ENCODE results near the gene IFI35. TPM values are rescaled to one million over a fixed set of nuclear protein-coding genes. Genes with fewer than 3 reads are reported as not detected.

IFI35 gene
- total RNA-seq, 5 donors from 2014 or later (not counting 1 experiment from before 2014, with no cell fraction given), result 27.0 to 44.6 (median 34.1) TPM

DNA sequence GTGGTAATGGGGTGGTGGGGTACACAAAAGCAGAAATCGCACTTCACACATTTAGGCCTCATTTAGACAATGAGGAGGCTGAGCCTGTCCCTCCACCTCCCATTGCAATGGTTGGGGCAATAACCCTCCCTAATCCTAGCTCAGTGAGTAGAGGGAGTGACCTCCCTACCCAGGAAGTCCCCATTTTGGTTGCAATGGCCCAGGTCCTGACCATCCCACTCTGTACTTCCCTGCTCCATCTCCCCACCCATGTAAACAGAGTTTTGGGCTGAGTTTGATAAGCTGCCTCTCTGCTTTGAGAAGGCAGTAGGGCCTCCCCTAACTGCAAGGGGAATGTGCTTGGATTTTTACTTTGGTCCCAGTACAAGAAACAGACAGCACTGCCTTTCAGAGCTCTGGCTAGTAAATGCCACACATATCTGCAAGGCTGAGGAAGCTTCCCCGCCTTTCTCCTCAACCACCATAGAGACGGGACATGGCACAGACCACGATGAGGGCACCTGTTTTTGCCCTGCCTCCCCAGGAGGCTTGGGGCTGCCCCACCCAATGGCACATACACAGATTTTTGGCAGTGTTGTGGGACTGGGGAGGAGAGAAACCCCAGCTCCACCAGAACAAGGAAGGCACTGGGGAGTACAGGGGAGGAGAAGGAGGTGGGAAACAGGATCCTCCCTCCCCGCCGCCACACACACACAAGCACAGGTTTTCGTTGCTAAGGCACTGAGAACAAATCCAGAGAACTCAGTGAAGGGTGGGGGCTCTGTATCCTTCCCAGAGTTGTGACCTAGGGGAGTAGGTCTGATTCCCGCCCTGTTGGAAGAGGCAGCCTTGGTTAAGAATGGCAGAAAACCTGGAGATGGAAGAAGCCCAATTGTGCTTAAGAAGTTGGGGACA, 8.3 kb downstream of the IFI35 start:
- Histone ChIP-seq H3K27ac (ENCODE audit: low read length) (no peak overlapping the region), H3K4me1 (ENCODE audit: control insufficient read depth in 1 of 2, extremely low read depth in 1 of 2, insufficient read depth in 2 of 2, low read length in 2 of 2) (peaks cover 6 to 17% of the 10 kb centered on the region in 2 experiments), H3K27me3 (replicated peaks in 1 of 2; ENCODE audit: control insufficient read depth in 2 of 2, extremely low read depth in 1 of 2, insufficient read depth in 2 of 2, low read length in 1 of 2) (no peaks in the 10 kb centered on the region), H3K36me3 (ENCODE audit: control insufficient read depth in 2 of 2, extremely low read depth in 1 of 2, insufficient read depth in 1 of 2, low read length in 1 of 2) (peaks cover 0 to 30% of the 10 kb centered on the region in 2 donors), H3K9me3 (no peaks in the 10 kb centered on the region), H3K4me3 (ENCODE audit: control insufficient read depth in 1 of 2, extremely low read depth in 1 of 2, low read length in 1 of 2) (no peak overlapping the region)
- Mint-ChIP-seq H3K4me3 (no peak overlapping the region), H3K27ac (peak overlapping the region; percentile 59 to 68), H3K9me3 (no peaks in the 10 kb centered on the region), H3K27me3 (no peaks in the 10 kb centered on the region), H3K4me1 (peaks cover 30% of the 10 kb centered on the region in 3 donors), H3K36me3 (peaks cover 18% of the 10 kb centered on the region)
- DNase-seq, result no peak
- ChIA-PET POLR2A (no interaction called here), CTCF (interaction anchor here in 1 of 2 donors (0.5 kb wide), 1 partner anchor 1026 kb away, joined by 4 read pairs; no protein-coding TSS in a partner anchor)
- ATAC-seq (replicated peaks in 1 of 4), result no peak
- 100% methylated on average over 1 of the region's 8 CpGs for WGBS (ENCODE audit: insufficient coverage)

DNA sequence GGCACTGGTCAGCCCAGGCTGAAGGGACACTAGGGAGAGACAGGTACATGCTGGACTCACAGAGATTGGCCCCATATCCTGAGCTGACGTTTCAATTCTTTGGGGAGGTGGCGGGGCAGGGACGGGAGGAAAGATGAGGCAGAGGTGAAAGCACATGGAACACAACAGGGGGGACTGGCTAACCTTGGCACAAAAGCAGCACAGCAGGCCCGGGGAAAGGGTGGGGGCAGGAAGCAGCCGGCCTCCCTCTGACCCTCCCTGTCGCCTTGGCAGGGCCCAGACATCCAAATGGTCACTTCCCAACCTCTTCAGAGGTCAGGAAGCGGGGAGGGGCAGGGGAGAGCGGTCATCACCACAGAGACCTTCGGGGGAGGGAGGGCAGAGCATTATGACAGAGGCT, 9.0 kb downstream of the IFI35 start:
- Histone ChIP-seq H3K27me3 (replicated peaks in 1 of 2; ENCODE audit: control insufficient read depth in 2 of 2, extremely low read depth in 1 of 2, insufficient read depth in 2 of 2, low read length in 1 of 2) (no peaks in the 10 kb centered on the region), H3K36me3 (ENCODE audit: control insufficient read depth in 2 of 2, extremely low read depth in 1 of 2, insufficient read depth in 1 of 2, low read length in 1 of 2) (peaks cover 0 to 30% of the 10 kb centered on the region in 2 donors), H3K9me3 (no peaks in the 10 kb centered on the region), H3K27ac (ENCODE audit: low read length) (no peak overlapping the region), H3K4me1 (ENCODE audit: control insufficient read depth in 1 of 2, extremely low read depth in 1 of 2, insufficient read depth in 2 of 2, low read length in 2 of 2) (peaks cover 6 to 24% of the 10 kb centered on the region in 2 experiments), H3K4me3 (ENCODE audit: control insufficient read depth in 1 of 2, extremely low read depth in 1 of 2, low read length in 1 of 2) (no peak overlapping the region)
- H3K36me3 Mint-ChIP-seq, result peaks cover 16% of the 10 kb centered on the region
- H3K27me3 Mint-ChIP-seq, result no peaks in the 10 kb centered on the region
- ATAC-seq (replicated peaks in 1 of 4) (no peak), DNase-seq (no peak)
- CTCF ChIA-PET, result no interaction called here
- H3K4me3 Mint-ChIP-seq, result no peak overlapping the region
- peak overlapping the region in 1 of 2 donors; percentile 48 for H3K27ac Mint-ChIP-seq
- H3K4me1 Mint-ChIP-seq, result peaks cover 25 to 31% (median 30%) of the 10 kb centered on the region in 3 donors
- H3K9me3 Mint-ChIP-seq, result no peaks in the 10 kb centered on the region
- POLR2A ChIA-PET, result no interaction called here
- WGBS (ENCODE audit: insufficient coverage), result 83% methylated on average over 5 of the region's 9 CpGs

GRCh38 chr17:43016216-43016615, 9.6 kb downstream of the IFI35 start:
- ATAC-seq (replicated peaks in 1 of 4) (no peak), DNase-seq (no peak)
- Histone ChIP-seq H3K4me3 (ENCODE audit: control insufficient read depth in 1 of 2, extremely low read depth in 1 of 2, low read length in 1 of 2) (no peak overlapping the region), H3K9me3 (no peaks in the 10 kb centered on the region), H3K4me1 (ENCODE audit: control insufficient read depth in 1 of 2, extremely low read depth in 1 of 2, insufficient read depth in 2 of 2, low read length in 2 of 2) (peaks cover 6 to 30% of the 10 kb centered on the region in 2 experiments), H3K27ac (ENCODE audit: low read length) (no peak overlapping the region), H3K27me3 (replicated peaks in 1 of 2; ENCODE audit: control insufficient read depth in 2 of 2, extremely low read depth in 1 of 2, insufficient read depth in 2 of 2, low read length in 1 of 2) (no peaks in the 10 kb centered on the region), H3K36me3 (ENCODE audit: control insufficient read depth in 2 of 2, extremely low read depth in 1 of 2, insufficient read depth in 1 of 2, low read length in 1 of 2) (peaks cover 0 to 28% of the 10 kb centered on the region in 2 donors)
- peak overlapping the region in 1 of 2 donors; percentile 48 for H3K27ac Mint-ChIP-seq
- H3K9me3 Mint-ChIP-seq, result no peaks in the 10 kb centered on the region
- ChIA-PET CTCF (no interaction called here), POLR2A (no interaction called here)
- H3K36me3 Mint-ChIP-seq, result peaks cover 15% of the 10 kb centered on the region
- no peak overlapping the region for H3K4me3 Mint-ChIP-seq
- no peaks in the 10 kb centered on the region for H3K27me3 Mint-ChIP-seq
- WGBS (ENCODE audit: insufficient coverage), result 96% methylated on average over 7 of the region's 7 CpGs
- peaks cover 29 to 34% (median 33%) of the 10 kb centered on the region in 3 donors for H3K4me1 Mint-ChIP-seq

DNA sequence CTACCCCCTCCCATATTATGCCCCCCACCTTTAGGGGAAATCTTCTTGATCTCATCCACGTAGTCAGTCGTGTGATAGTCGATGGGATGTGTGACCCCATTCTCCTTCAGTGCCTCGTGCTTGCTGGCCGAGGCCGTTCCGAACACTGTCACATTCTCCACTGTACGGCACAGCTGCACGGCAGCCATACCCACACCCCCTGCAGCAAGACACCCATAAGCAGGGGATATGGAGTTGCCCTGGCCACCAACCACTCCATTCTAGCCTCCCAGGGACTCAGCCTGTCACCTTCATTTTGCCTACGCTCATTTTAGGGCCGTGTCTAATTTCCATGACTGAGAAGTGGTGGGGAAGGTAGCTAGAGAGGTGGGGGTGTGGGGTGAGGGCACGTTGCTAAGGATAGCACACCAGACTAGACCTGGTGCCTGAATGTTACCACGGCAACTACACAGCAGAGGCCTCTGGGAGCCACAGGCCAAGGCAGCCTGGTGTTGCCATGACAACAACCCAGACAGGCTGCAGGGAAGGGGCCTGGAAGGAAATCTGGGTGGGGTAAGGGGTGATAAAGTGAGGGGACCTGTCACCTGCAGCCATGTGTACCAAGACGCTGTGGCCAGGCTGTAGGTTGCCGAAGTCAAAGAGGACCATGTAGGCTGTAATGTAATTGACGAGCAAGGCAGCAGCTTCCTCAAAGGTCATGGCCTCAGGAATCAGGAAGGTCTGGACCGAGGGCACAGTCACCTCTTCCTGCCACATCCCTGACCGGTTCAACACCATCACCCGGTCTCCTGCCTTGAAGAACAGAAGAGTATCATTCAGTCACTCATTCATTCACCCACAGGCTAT, 11.6 kb downstream of the IFI35 start:
- Mint-ChIP-seq H3K27ac (peak overlapping the region; percentile 23 to 77), H3K4me1 (peaks cover 32 to 38% (median 32%) of the 10 kb centered on the region in 3 donors), H3K27me3 (no peaks in the 10 kb centered on the region), H3K9me3 (no peaks in the 10 kb centered on the region), H3K36me3 (peaks cover 8% of the 10 kb centered on the region), H3K4me3 (no peak overlapping the region)
- ChIA-PET POLR2A (interaction anchor here in 1 of 2 donors (0.6 kb wide), 1 partner anchor 91 kb away, joined by 3 read pairs; no protein-coding TSS in a partner anchor), CTCF (interaction anchor here (0.6 to 1.1 kb wide), 2 partner anchors 11 to 320 kb away, joined by 3 read pairs; partner anchors contain the start of gene IFI35 (in 1 of the 2))
- ATAC-seq (replicated peaks in 1 of 4) (peak in 1 of 4 experiments; percentile 59), DNase-seq (peak in 21 of 35 experiments; percentile 11 to 65 (median 36))
- Histone ChIP-seq H3K36me3 (ENCODE audit: control insufficient read depth in 2 of 2, extremely low read depth in 1 of 2, insufficient read depth in 1 of 2, low read length in 1 of 2) (peaks cover 0 to 12% of the 10 kb centered on the region in 2 donors), H3K27me3 (replicated peaks in 1 of 2; ENCODE audit: control insufficient read depth in 2 of 2, extremely low read depth in 1 of 2, insufficient read depth in 2 of 2, low read length in 1 of 2) (no peaks in the 10 kb centered on the region), H3K4me1 (ENCODE audit: control insufficient read depth in 1 of 2, extremely low read depth in 1 of 2, insufficient read depth in 2 of 2, low read length in 2 of 2) (peaks cover 9 to 42% of the 10 kb centered on the region in 2 experiments), H3K4me3 (ENCODE audit: control insufficient read depth in 1 of 2, extremely low read depth in 1 of 2, low read length in 1 of 2) (no peak overlapping the region), H3K9me3 (no peaks in the 10 kb centered on the region), H3K27ac (ENCODE audit: low read length) (peak overlapping the region; percentile 49)
- WGBS (ENCODE audit: insufficient coverage), result 63% methylated on average over 6 of the region's 19 CpGs

- Mint-ChIP-seq H3K4me1 (peaks cover 32 to 40% (median 32%) of the 10 kb centered on the region in 3 donors), H3K9me3 (no peaks in the 10 kb centered on the region), H3K36me3 (peaks cover 3% of the 10 kb centered on the region), H3K27ac (peak overlapping the region; percentile 23 to 77), H3K4me3 (no peak overlapping the region), H3K27me3 (no peaks in the 10 kb centered on the region)
- peaks cover 9 to 48% of the 10 kb centered on the region in 2 experiments for H3K4me1 ChIP-seq (ENCODE audit: control insufficient read depth in 1 of 2, extremely low read depth in 1 of 2, insufficient read depth in 2 of 2, low read length in 2 of 2)
- no peak for DNase-seq
- no peaks in the 10 kb centered on the region for H3K9me3 ChIP-seq
- POLR2A ChIA-PET, result no interaction called here
- CTCF ChIA-PET, result no interaction called here
- ATAC-seq (replicated peaks in 1 of 4), result no peak
- no peak overlapping the region for H3K27ac ChIP-seq (ENCODE audit: low read length)
- WGBS (ENCODE audit: insufficient coverage), result no CpG with 5 or more reads among the region's 4 CpGs
- no peak overlapping the region for H3K4me3 ChIP-seq (ENCODE audit: control insufficient read depth in 1 of 2, extremely low read depth in 1 of 2, low read length in 1 of 2)
- H3K27me3 ChIP-seq (replicated peaks in 1 of 2; ENCODE audit: control insufficient read depth in 2 of 2, extremely low read depth in 1 of 2, insufficient read depth in 2 of 2, low read length in 1 of 2), result no peaks in the 10 kb centered on the region
- peaks cover 0 to 5% of the 10 kb centered on the region in 2 donors for H3K36me3 ChIP-seq (ENCODE audit: control insufficient read depth in 2 of 2, extremely low read depth in 1 of 2, insufficient read depth in 1 of 2, low read length in 1 of 2)
These were observed 12.3 kb downstream of the IFI35 start for GRCh38 chr17:43018932-43019331.

GRCh38 chr17:43019418-43019817, 12.8 kb downstream of the IFI35 start:
- no peak overlapping the region for H3K4me3 ChIP-seq (ENCODE audit: control insufficient read depth in 1 of 2, extremely low read depth in 1 of 2, low read length in 1 of 2)
- POLR2A ChIA-PET, result no interaction called here
- Mint-ChIP-seq H3K4me1 (peaks cover 35 to 44% (median 36%) of the 10 kb centered on the region in 3 donors), H3K4me3 (peak overlapping the region; percentile 43 to 90 (median 86)), H3K27ac (peak overlapping the region; percentile 71 to 85), H3K36me3 (peaks cover 3% of the 10 kb centered on the region), H3K9me3 (no peaks in the 10 kb centered on the region), H3K27me3 (no peaks in the 10 kb centered on the region)
- CTCF ChIA-PET, result no interaction called here
- 93% methylated on average over 2 of the region's 7 CpGs for WGBS (ENCODE audit: insufficient coverage)
- DNase-seq (no peak), ATAC-seq (replicated peaks in 1 of 4) (no peak)
- H3K9me3 ChIP-seq, result no peaks in the 10 kb centered on the region
- H3K27me3 ChIP-seq (replicated peaks in 1 of 2; ENCODE audit: control insufficient read depth in 2 of 2, extremely low read depth in 1 of 2, insufficient read depth in 2 of 2, low read length in 1 of 2), result no peaks in the 10 kb centered on the region
- no peak overlapping the region for H3K27ac ChIP-seq (ENCODE audit: low read length)
- peaks cover 9 to 53% of the 10 kb centered on the region in 2 experiments for H3K4me1 ChIP-seq (ENCODE audit: control insufficient read depth in 1 of 2, extremely low read depth in 1 of 2, insufficient read depth in 2 of 2, low read length in 2 of 2)
- H3K36me3 ChIP-seq (ENCODE audit: control insufficient read depth in 2 of 2, extremely low read depth in 1 of 2, insufficient read depth in 1 of 2, low read length in 1 of 2), result peaks cover 0 to 4% of the 10 kb centered on the region in 2 donors
